Activated B cell treated with CpG ODN at 0.5 μM for 24 hours (primary cell): ENCODE data around the gene B4GALNT2. TPM values are rescaled to one million over a fixed set of nuclear protein-coding genes. Genes with fewer than 3 reads are reported as not detected.

Source experiments
- ATAC-seq: fragments of 200-7000 bp; cut with Tn5 transposase; one replicate; pipeline ENCODE4 v1.10.0; 2021; ENCODE audit warnings: low read depth, mild to moderate bottlenecking, moderate library complexity
- CTCF ChIA-PET: fragments of 350-600 bp; sonication (Branson Sonifier 250); formaldehyde crosslinking; loops from one replicate; lab custom pipeline; 2021; ENCODE audit warnings: antibody characterized with exemption; lab: Charles Lee
- POLR2A ChIA-PET: fragments of 350-600 bp; sonication (Branson Sonifier 250); formaldehyde crosslinking; loops from one replicate; lab custom pipeline; 2021; ENCODE audit warnings: antibody characterized with exemption; lab: Charles Lee
- DNase-seq: peaks from one replicate; pipeline ENCODE4 v3.0.0; 2022
- H3K27ac Mint-ChIP-seq: one replicate; pipeline ENCODE4 v1.8.0; 2020; ENCODE audit warnings: mixed read lengths
- H3K27me3 Mint-ChIP-seq: one replicate; pipeline ENCODE4 v1.8.0; 2021; ENCODE audit warnings: mixed read lengths
- H3K36me3 Mint-ChIP-seq: one replicate; pipeline ENCODE4 v1.8.0; 2021; ENCODE audit warnings: low read depth, mixed read lengths
- H3K4me1 Mint-ChIP-seq: one replicate; pipeline ENCODE4 v1.8.0; 2021; ENCODE audit warnings: mixed read lengths
- H3K4me3 Mint-ChIP-seq: one replicate; pipeline ENCODE4 v1.8.0; 2020; ENCODE audit warnings: mild to moderate bottlenecking, mixed read lengths
- H3K9me3 Mint-ChIP-seq: one replicate; pipeline ENCODE4 v1.8.0; 2020; ENCODE audit warnings: mixed read lengths
- CTCF ChIP-seq: fragments of 200-600 bp; IDR thresholded peaks from one replicate; pipeline ENCODE4 v1.8.0; 2022; ENCODE audit warnings: antibody characterized with exemption, mild to moderate bottlenecking
- intact Hi-C: fragments of 100-400 bp; cut with micrococcal nuclease; formaldehyde crosslinking; loops from one replicate; pipeline ENCODE4 v1.15.1; 2024
- total RNA-seq: library from RNA; stranded (reverse); gene quantifications from 2 replicates; pipeline ENCODE4 v1.2.3, GENCODE V29; 2022

The B4GALNT2 gene
- total RNA-seq, 1 donor from 2014 or later, result 0.09 TPM

DNA sequence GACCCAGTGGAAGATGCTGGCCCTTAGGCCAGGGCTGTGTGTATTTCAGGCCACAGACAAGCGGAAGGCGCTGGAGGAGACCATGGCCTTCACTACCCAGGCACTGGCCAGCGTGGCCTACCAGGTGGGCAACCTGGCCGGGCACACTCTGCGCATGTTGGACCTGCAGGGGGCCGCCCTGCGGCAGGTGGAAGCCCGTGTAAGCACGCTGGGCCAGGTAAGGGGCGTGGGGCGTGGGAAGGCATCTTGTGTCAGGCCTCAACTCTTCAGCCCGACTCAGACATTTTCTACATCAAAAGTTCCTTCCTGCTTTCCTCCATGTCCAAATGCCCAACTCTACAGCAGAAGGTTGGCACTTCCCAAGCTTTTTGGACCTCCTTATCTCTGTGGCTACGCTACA is 83.9 kb downstream of the B4GALNT2 start:
- no peak for TF ChIP-seq CTCF
- Mint-ChIP-seq H3K4me3 (peak overlapping the region; percentile 52), H3K9me3 (no peaks in the 10 kb centered on the region), H3K27me3 (no peaks in the 10 kb centered on the region), H3K36me3 (peaks cover 4% of the 10 kb centered on the region), H3K4me1 (peaks cover 79% of the 10 kb centered on the region), H3K27ac (peak overlapping the region; percentile 80)
- ATAC-seq (no peak), DNase-seq (no peak)
- POLR2A ChIA-PET, result interaction anchor here (0.6 to 12.3 kb wide), 2 partner anchors 24 to 1376 kb away, joined by 3 to 259 read pairs; partner anchors contain the start of gene SCRN2
- intact Hi-C loops, result loop anchor here (10.0 kb wide), 1 partner anchor 382 kb away; the partner anchor contains the start of gene CALCOCO2
- CTCF ChIA-PET, result interaction anchor here (1.2 to 7.7 kb wide), 2 partner anchors 24 to 35 kb away, joined by 3 to 41 read pairs; no protein-coding TSS in a partner anchor

DNA sequence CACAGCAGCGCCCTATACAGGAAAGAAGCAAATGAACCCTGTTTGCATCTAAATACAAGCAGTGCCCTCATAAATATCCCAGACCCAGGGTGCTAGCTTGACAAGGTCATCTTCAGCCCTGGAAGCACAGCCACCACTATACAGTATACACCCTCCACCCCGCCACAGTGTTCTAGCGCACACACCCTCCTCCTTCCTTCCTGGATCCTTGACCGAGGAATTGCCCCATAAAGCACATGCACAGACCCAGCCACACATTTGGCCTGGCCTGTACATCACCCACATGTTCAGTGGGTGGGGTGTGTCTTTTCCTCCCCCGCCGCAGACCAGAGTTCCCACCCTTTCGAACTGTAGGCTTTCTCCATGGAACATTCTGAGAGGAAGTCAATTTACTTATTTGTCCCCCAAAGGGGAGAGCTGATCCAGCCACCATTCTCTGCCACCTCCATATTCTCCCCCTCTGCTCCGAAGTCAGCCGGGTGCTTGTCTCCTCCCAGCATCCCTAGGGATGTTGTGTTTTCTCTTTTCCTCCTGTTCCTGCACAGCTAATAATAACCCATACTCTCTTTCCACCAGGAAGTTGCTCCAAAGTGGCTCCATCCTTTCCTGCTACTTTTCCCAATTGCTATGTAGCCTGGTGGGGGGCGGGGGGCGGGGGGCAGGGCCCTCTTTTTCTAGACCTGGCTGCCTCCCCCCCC is 84.5 kb downstream of the B4GALNT2 start:
- peak overlapping the region; percentile 63 for H3K4me3 Mint-ChIP-seq
- TF ChIP-seq CTCF, result no peak
- ChIA-PET POLR2A (interaction anchor here (0.7 to 12.3 kb wide), 3 partner anchors 12 to 102 kb away, joined by 3 to 259 read pairs (median 8); no protein-coding TSS in a partner anchor), CTCF (interaction anchor here (0.6 to 7.7 kb wide), 3 partner anchors 20 to 36 kb away, joined by 3 to 41 read pairs (median 3); no protein-coding TSS in a partner anchor)
- peaks cover 77% of the 10 kb centered on the region for H3K4me1 Mint-ChIP-seq
- H3K27ac Mint-ChIP-seq, result peak overlapping the region; percentile 80
- ATAC-seq, result no peak
- no peak for DNase-seq
- intact Hi-C loops, result loop anchor here (10.0 kb wide), 1 partner anchor 382 kb away; the partner anchor contains the start of gene CALCOCO2
- H3K27me3 Mint-ChIP-seq, result no peaks in the 10 kb centered on the region
- peaks cover 7% of the 10 kb centered on the region for H3K36me3 Mint-ChIP-seq
- H3K9me3 Mint-ChIP-seq, result no peaks in the 10 kb centered on the region

- intact Hi-C loops, result loop anchor here (10.0 kb wide), 1 partner anchor 383 kb away; the partner anchor contains the start of gene CALCOCO2
- peak overlapping the region; percentile 67 for H3K4me3 Mint-ChIP-seq
- H3K27ac Mint-ChIP-seq, result peak overlapping the region; percentile 94
- no peaks in the 10 kb centered on the region for H3K27me3 Mint-ChIP-seq
- H3K9me3 Mint-ChIP-seq, result no peaks in the 10 kb centered on the region
- ATAC-seq (peak; percentile 37), DNase-seq (no peak)
- peaks cover 70% of the 10 kb centered on the region for H3K4me1 Mint-ChIP-seq
- ChIA-PET CTCF (interaction anchor here (1.3 to 7.7 kb wide), 3 partner anchors 9 to 37 kb away, joined by 5 to 41 read pairs (median 8); no protein-coding TSS in a partner anchor), POLR2A (interaction anchor here (0.7 to 12.3 kb wide), 6 partner anchors 10 to 1513 kb away, joined by 3 to 259 read pairs (median 4); no protein-coding TSS in a partner anchor)
- H3K36me3 Mint-ChIP-seq, result peaks cover 9% of the 10 kb centered on the region
- no peak for TF ChIP-seq CTCF
Measured at GRCh38 chr17:49217651-49218413, 85.3 kb downstream of the B4GALNT2 start.

DNA sequence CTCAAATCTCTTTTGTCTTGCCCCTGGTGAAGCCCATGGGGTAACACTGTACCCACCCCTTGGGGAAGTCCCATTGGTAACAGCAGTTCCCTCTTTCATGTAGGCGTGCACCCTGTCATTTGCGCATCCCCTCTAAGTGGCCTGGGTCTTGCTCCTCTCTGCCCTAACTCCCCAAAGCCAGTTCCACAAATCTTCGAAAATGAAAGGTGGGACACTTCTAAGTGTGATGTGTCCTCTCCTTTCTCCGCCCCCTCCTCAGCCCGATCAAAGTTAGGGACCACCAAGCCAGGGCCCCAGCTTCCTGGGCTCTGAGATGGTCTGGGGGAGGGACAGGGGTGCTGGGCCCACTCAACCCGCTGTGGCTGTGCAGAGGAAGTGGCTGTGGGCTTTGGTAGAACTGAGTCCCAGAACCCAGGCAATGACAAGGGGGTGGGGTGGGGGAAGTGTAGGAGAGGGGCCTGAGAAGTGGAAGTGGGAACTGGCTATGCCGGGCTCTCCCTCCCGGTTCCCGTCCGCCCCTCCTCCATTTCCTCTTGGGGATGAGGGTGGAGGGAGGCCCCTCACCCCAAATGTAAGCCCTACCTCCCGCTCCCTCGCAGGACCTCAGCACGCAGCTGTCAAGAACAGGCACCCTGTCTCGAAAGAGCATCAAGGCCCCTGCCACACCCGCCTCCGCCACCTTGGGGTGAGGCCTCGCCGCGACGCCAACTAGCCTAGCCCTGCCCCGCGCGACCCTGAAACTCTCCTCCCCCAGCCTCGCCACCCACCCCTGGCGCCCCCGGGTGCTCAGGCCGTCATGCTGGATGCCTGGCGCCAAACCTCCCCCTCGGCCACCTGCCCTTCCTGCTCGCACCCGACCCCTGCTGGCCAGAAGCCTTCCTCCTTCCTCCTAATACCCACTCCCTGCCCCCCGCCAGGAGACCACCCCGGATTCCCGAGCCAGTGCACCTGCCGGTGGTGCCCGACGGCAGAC is 86.7 kb downstream of the B4GALNT2 start:
- Mint-ChIP-seq H3K9me3 (no peaks in the 10 kb centered on the region), H3K27ac (peak overlapping the region; percentile 94), H3K36me3 (peaks cover 11% of the 10 kb centered on the region), H3K4me3 (peak overlapping the region; percentile 69), H3K27me3 (peaks cover 4% of the 10 kb centered on the region), H3K4me1 (peaks cover 68% of the 10 kb centered on the region)
- DNase-seq (peak; percentile 44), ATAC-seq (peak; percentile 82)
- CTCF ChIA-PET, result interaction anchor here (1.3 to 7.7 kb wide), 3 partner anchors 8 to 39 kb away, joined by 5 to 41 read pairs (median 8); no protein-coding TSS in a partner anchor
- intact Hi-C loops, result loop anchor here (1.0 to 10.0 kb wide), 4 partner anchors 9 to 384 kb away; partner anchors contain the start of genes ABI3, CALCOCO2, GNGT2 and PHOSPHO1
- TF ChIP-seq CTCF, result no peak
- POLR2A ChIA-PET, result interaction anchor here (0.6 to 12.3 kb wide), 8 partner anchors 8 to 929 kb away, joined by 3 to 259 read pairs (median 4); partner anchors contain the start of genes ABI3 and GNGT2
